ENCODE measurements around the gene KLHL2. TPM values are rescaled to one million over a fixed set of nuclear protein-coding genes. Genes with fewer than 3 reads are reported as not detected.
"Not testable (repeated sequence)": the region's sequence is repeated elsewhere in the genome, so short reads cannot be mapped to it uniquely, and the experiment has no call there.

The KLHL2 gene
- 10.6 TPM for total RNA-seq (ENCODE audit: unreplicated experiment)
- long read RNA-seq, partial matches to known transcripts = 0 of 1 reads
- long read RNA-seq, other reads (novel, unspliced or antisense) = 1 of 1 reads

- no peaks in the 10 kb centered on the region for H3K36me3 Mint-ChIP-seq (ENCODE audit: low read depth, unreplicated experiment)
- H3K4me3 Mint-ChIP-seq (ENCODE audit: unreplicated experiment) = peak within 1 kb of the TSS; percentile 95
- H3K27me3 Mint-ChIP-seq (ENCODE audit: unreplicated experiment) = peaks cover 9% of the 10 kb centered on the region
- TF ChIP-seq CTCF (IDR thresholded peaks at IDR 0.05; ENCODE audit: unreplicated experiment) = no peak
- H3K27ac Mint-ChIP-seq (ENCODE audit: unreplicated experiment) = peak within 1 kb of the TSS; percentile 80
- DNase-seq (ENCODE audit: low spot score) = peak; percentile 71
- peaks cover 15% of the 10 kb centered on the region for H3K4me1 Mint-ChIP-seq (ENCODE audit: unreplicated experiment)
- no peaks in the 10 kb centered on the region for H3K9me3 Mint-ChIP-seq (ENCODE audit: unreplicated experiment)
Measured at GRCh38 chr4:165207431-165208220, at the start of gene KLHL2. Gene KLHL2, plus strand, starts transcription at chr4:165207561. Its CDS starts 316 bp downstream, at chr4:165207877.

- H3K4me1 Mint-ChIP-seq (ENCODE audit: unreplicated experiment) = peaks cover 6% of the 10 kb centered on the region
- no peaks in the 10 kb centered on the region for H3K36me3 Mint-ChIP-seq (ENCODE audit: low read depth, unreplicated experiment)
- no peaks in the 10 kb centered on the region for H3K27me3 Mint-ChIP-seq (ENCODE audit: unreplicated experiment)
- no peak overlapping the region for H3K27ac Mint-ChIP-seq (ENCODE audit: unreplicated experiment)
- no peak for TF ChIP-seq CTCF (IDR thresholded peaks at IDR 0.05; ENCODE audit: unreplicated experiment)
- no peak for DNase-seq (ENCODE audit: low spot score)
- no peak overlapping the region for H3K4me3 Mint-ChIP-seq (ENCODE audit: unreplicated experiment)
- no peaks in the 10 kb centered on the region for H3K9me3 Mint-ChIP-seq (ENCODE audit: unreplicated experiment)
Measured at GRCh38 chr4:165158762-165159161, 48.6 kb upstream of the KLHL2 start.

- H3K4me1 Mint-ChIP-seq (ENCODE audit: unreplicated experiment) = no peaks in the 10 kb centered on the region
- H3K4me3 Mint-ChIP-seq (ENCODE audit: unreplicated experiment) = no peak overlapping the region
- no peaks in the 10 kb centered on the region for H3K36me3 Mint-ChIP-seq (ENCODE audit: low read depth, unreplicated experiment)
- no peak for DNase-seq (ENCODE audit: low spot score)
- H3K27me3 Mint-ChIP-seq (ENCODE audit: unreplicated experiment) = no peaks in the 10 kb centered on the region
- no peak for TF ChIP-seq CTCF (IDR thresholded peaks at IDR 0.05; ENCODE audit: unreplicated experiment)
- H3K27ac Mint-ChIP-seq (ENCODE audit: unreplicated experiment) = no peak overlapping the region
- peaks cover 7% of the 10 kb centered on the region for H3K9me3 Mint-ChIP-seq (ENCODE audit: unreplicated experiment)
Measured at GRCh38 chr4:165164257-165164656, 43.1 kb upstream of the KLHL2 start.

GRCh38 chr4:165166872-165167271 is 40.5 kb upstream of the KLHL2 start:
- not testable (repeated sequence) for H3K27ac Mint-ChIP-seq (ENCODE audit: unreplicated experiment); H3K4me3 Mint-ChIP-seq (ENCODE audit: unreplicated experiment); H3K9me3 Mint-ChIP-seq (ENCODE audit: unreplicated experiment); H3K4me1 Mint-ChIP-seq (ENCODE audit: unreplicated experiment); H3K27me3 Mint-ChIP-seq (ENCODE audit: unreplicated experiment); H3K36me3 Mint-ChIP-seq (ENCODE audit: low read depth, unreplicated experiment); DNase-seq (ENCODE audit: low spot score)

- Mint-ChIP-seq H3K4me1 (ENCODE audit: unreplicated experiment) (no peaks in the 10 kb centered on the region), H3K27me3 (ENCODE audit: unreplicated experiment) (no peaks in the 10 kb centered on the region), H3K27ac (ENCODE audit: unreplicated experiment) (no peak overlapping the region), H3K36me3 (ENCODE audit: low read depth, unreplicated experiment) (no peaks in the 10 kb centered on the region), H3K4me3 (ENCODE audit: unreplicated experiment) (no peak overlapping the region), H3K9me3 (ENCODE audit: unreplicated experiment) (peaks cover 7% of the 10 kb centered on the region)
- TF ChIP-seq CTCF (IDR thresholded peaks at IDR 0.05; ENCODE audit: unreplicated experiment) = no peak
- DNase-seq (ENCODE audit: low spot score) = no peak
Measured at GRCh38 chr4:165167650-165168049, 39.7 kb upstream of the KLHL2 start.
